GM21717 (cell line): ENCODE data around the gene CAMK2D.
"Not testable (repeated sequence)": the region's sequence is repeated elsewhere in the genome, so short reads cannot be mapped to it uniquely, and the experiment has no call there.

ENCODE experiments used
- ATAC-seq: cut with Tn5 transposase; IDR thresholded peaks from one replicate; pipeline ENCODE4 v1.9.1; 2021; ENCODE audit warnings: mild to moderate bottlenecking, moderate library complexity; ENCODE audit not compliant: unreplicated experiment

Gene CAMK2D

GRCh38 chr4:113687067-113687718 lies 74.3 kb downstream of the CAMK2D start:
- no peak for ATAC-seq

- ATAC-seq: not testable (repeated sequence)
These were observed 76.4 kb downstream of the CAMK2D start for GRCh38 chr4:113685157-113685556.

DNA sequence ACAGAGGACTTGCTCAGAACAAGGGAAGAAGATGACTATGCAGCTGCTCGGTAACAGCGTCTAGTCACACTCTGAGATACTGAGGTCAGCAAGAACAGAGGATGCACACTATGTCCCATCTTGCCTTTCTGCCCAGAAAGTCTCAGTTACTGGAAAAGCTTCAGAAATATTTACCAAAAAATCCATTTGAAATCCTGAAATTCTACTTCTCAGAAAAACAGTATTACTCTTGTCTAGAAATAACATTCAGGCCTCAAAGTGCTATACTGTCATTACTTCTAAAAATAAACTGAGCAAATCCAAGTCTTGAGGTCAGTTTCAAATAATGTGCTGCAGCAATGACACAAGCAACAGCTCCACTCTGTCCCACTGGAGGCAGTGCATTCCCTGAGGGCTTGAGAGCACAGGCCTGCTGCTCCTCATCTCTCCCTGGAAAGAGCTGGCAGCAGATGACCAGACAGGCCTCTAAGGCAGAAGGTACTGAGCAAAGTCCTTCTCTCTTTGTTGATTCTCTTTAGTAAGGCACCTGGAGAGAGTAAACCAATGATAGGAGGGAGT lies 76.9 kb downstream of the CAMK2D start:
- no peak for ATAC-seq

GRCh38 chr4:113682730-113683537 lies 78.6 kb downstream of the CAMK2D start:
- peak; percentile 98 for ATAC-seq

GRCh38 chr4:113678641-113679040 lies 82.9 kb downstream of the CAMK2D start:
- no peak for ATAC-seq

DNA sequence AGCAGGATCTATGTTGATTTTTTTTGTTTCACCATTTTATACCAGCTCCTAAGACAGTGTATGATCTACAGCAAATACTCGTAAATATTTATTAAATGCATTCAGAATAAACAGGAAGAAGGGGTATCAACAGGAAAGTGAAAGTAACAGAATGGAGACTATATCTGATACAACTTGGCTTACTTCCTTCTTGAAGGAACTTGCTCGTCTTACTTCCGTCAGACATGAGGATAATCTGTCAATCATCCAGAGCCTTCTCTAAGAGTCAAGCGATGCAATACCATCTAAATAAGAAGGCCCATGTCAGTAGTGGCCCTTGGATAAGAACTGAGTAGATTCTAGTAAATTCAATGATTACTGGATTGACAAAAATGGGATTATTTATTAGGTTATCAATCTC lies 84.2 kb downstream of the CAMK2D start:
- no peak for ATAC-seq

GRCh38 chr4:113675731-113676697 lies 85.5 kb downstream of the CAMK2D start:
- no peak for ATAC-seq

GRCh38 chr4:113674733-113675132 lies 86.8 kb downstream of the CAMK2D start:
- no peak for ATAC-seq

DNA sequence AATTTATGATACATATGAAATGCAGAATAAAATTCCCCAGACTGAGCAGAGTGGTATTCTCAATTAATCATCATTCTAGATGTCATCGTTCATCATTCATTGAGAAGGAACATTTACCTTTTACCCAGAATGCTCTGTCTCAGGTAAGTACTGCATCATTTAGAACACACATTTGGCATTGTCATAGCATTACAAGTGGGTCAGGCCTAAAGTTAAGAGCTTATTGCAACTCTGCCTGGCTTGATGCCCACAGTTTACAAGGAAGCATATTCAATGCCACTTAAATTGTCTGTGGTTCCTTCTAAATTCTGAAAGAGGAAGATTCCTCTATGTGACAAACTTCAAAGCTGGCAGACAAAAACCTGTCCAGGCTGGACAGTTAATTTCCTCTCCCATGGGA lies 87.3 kb downstream of the CAMK2D start:
- ATAC-seq: no peak

GRCh38 chr4:113673450-113673849 lies 88.1 kb downstream of the CAMK2D start:
- ATAC-seq: peak; percentile 89

- ATAC-seq: no peak
These were observed 95.0 kb downstream of the CAMK2D start for GRCh38 chr4:113666386-113667114.

- no peak for ATAC-seq
These were observed 96.5 kb downstream of the CAMK2D start for GRCh38 chr4:113665036-113665435.

DNA sequence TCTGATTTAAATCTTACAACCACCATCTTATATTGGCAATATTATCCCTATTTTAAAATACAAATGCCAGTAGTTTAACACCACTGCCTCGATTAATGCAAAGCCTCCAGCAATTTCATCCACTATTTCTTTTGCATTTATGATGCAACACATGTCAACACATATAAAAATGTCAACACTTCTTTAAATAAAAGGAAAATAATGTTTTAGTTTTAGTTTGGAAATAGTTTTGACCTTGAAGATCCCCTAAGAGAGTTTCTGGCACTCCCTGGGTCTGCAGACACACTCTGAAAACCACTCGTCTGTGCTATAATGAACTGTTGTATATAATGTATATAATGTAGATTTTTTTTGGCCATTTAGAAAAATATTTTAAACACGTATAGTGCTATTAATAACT lies 99.0 kb downstream of the CAMK2D start:
- ATAC-seq: no peak

DNA sequence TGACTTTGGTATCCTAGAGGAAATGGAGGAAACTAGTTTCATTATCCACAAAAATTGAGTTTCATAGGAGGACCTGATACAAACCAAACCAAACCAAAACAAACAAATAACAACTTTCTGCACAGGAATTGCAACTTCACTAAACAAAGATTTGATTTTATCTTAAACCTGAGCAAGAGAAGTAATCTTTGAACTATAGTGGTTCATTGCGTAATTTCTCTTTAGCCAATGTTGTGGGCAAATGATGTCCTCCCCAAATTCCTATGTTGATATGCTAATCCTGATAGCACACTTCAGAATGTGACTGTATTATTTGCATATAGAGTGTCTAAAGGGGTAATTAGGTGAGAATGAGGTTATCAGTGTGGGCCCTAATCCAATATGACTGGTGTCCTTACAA lies 102.4 kb downstream of the CAMK2D start:
- no peak for ATAC-seq

DNA sequence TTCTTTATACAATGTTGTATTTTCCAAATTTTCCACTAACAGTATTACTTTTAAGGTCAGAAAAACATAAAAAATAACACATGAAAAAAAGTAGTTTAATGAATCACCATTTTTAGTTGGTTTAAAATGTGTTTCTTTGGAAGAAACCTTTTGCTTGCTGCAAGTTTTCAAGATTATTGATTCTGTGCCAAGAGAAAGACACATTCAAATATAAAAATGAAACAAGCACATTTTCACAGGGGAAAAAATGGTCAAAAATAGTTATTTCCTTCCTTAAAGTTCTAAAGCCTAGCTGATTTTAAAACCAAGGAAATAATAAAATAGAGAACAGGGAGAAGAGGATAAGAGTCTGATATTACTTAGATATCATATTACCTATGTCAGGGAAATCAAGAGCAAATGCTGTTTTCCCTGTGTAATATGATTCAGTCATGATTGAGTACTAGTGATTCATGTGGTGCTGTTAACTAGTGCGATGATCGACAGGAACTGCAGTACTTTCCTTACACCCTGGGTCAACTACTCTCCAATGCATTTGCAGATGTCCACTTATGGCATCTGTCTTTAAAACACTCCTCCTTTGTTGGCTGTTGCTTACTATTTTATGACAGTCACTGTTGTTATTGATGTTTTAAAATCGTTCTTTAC lies 103.8 kb downstream of the CAMK2D start:
- ATAC-seq: no peak

- no peak for ATAC-seq
These were observed 107.7 kb downstream of the CAMK2D start for GRCh38 chr4:113653871-113654270.

- no peak for ATAC-seq
These were observed 115.1 kb downstream of the CAMK2D start for GRCh38 chr4:113646442-113646822.

DNA sequence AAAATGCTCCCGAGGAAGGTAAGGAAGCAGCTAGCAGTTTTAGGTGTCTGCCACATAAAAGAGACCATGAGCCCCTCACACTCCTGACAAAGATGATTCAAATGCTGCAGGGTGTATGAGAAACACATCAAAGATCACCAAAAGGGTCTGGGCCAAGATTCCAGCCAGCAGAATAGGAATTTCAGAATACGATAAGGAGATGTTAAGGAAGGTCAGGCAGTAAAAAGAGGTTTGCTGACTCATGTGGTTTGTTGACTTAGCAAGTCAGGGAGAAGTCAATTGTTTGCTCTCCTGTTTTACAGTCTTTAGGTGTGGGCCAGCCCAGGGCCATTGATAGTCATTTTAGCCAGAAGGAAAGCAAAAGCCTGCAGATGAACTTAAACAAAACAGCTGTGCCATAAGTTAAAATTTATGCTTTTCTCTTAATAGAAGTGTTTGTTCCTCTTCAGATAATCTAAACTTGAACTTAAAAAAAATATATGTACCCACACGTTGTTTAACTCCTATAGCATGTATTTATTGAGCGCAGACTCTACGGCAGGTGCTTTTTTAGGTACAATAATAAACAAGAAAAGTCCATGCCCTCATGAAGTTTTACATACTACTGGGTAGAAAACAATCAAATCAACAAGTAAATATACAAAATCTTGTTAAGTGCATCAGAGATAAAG lies 115.6 kb downstream of the CAMK2D start:
- ATAC-seq: no peak

GRCh38 chr4:113645288-113645687 lies 116.2 kb downstream of the CAMK2D start:
- no peak for ATAC-seq
